HG03521 (cell line): ENCODE results near the gene HPCAL4.

Source experiments
- ATAC-seq: cut with Tn5 transposase; IDR thresholded peaks from one replicate; pipeline ENCODE4 v1.9.1; 2021; ENCODE audit warnings: mild to moderate bottlenecking, moderate library complexity; ENCODE audit not compliant: unreplicated experiment

The HPCAL4 gene

GRCh38 chr1:39631361-39632322 is 59.6 kb downstream of the HPCAL4 start:
- no peak for ATAC-seq

DNA sequence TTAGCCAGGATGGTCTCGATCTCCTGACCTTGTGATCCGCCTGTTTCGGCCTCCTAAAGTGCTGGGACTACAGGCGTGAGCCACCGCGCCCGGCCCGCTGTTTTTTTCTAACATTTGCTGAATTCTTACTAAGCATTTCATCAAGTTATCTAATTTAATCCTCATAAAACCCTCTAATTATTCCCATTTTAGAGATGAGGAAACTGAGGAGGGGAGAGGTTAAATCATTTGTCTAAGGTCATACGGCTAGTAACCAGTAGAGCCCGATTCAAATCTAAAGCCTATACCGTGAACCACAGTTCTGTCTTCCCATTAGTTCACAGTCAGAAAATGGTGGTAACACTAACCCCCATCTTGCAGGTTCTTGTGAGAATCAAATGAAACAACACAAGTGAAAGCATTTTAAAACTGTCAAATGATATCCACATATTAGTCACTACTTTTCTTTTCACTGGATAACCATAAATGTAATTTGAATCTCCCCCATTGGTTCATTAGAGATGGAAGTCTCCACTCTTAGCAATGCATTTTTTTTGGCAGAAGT is 62.4 kb downstream of the HPCAL4 start:
- no peak for ATAC-seq
